Neural progenitor cell (in vitro differentiated cells): ENCODE data around the gene ATP8B3. TPM values are rescaled to one million over a fixed set of nuclear protein-coding genes. Genes with fewer than 3 reads are reported as not detected.

Experiments used
- DNase-seq: peaks from one replicate; pipeline ENCODE4 v3.0.0-alpha.2; 2016; ENCODE audit warnings: low spot score
- H2AFZ ChIP-seq: fragments of 200-600 bp; sonication (generic); replicated peaks from 2 replicates; pipeline ENCODE4 v1.6.1; 2016; ENCODE audit warnings: antibody characterized with exemption
- H3F3A ChIP-seq: fragments of 200-600 bp; sonication (generic); 2 replicates; pipeline ENCODE4 v1.6.1; 2016; ENCODE audit warnings: antibody characterized with exemption, low read depth
- H3K27ac ChIP-seq: fragments of 200-600 bp; sonication (generic); 2 replicates; pipeline ENCODE4 v1.5.1; 2016; ENCODE audit warnings: mild to moderate bottlenecking
- H3K27me3 ChIP-seq: fragments of 200-600 bp; sonication (generic); 2 replicates; pipeline ENCODE4 v1.6.1; 2016; ENCODE audit warnings: mild to moderate bottlenecking, moderate library complexity
- H3K36me3 ChIP-seq: fragments of 200-600 bp; sonication (generic); 2 replicates; pipeline ENCODE4 v1.5.1; 2016
- H3K4me1 ChIP-seq: fragments of 200-600 bp; sonication (generic); 2 replicates; pipeline ENCODE4 v1.6.1; 2016; ENCODE audit warnings: mixed run types
- H3K4me2 ChIP-seq: fragments of 200-600 bp; sonication (generic); 2 replicates; pipeline ENCODE4 v1.6.1; 2016
- H3K4me3 ChIP-seq: fragments of 200-600 bp; sonication (generic); 2 replicates; pipeline ENCODE4 v1.5.1; 2016
- H3K79me2 ChIP-seq: fragments of 200-600 bp; sonication (generic); 2 replicates; pipeline ENCODE4 v1.6.1; 2016; ENCODE audit warnings: low read depth
- H3K9ac ChIP-seq: fragments of 200-600 bp; sonication (generic); 2 replicates; pipeline ENCODE4 v1.6.1; 2016
- H3K9me3 ChIP-seq: fragments of 200-600 bp; sonication (generic); 2 replicates; pipeline ENCODE4 v1.5.1; 2016; ENCODE audit warnings: low read depth
- H4K20me1 ChIP-seq: fragments of 200-600 bp; sonication (generic); 2 replicates; pipeline ENCODE4 v1.6.1; 2016; ENCODE audit warnings: low read depth
- H3K27ac Mint-ChIP-seq: 3 replicates; pipeline ENCODE4 v1.8.0; 2021; ENCODE audit warnings: mixed read lengths
- H3K27me3 Mint-ChIP-seq: 2 replicates; pipeline ENCODE4 v1.8.0; 2022; ENCODE audit warnings: low read depth, mild to moderate bottlenecking, inconsistent platforms, moderate library complexity, mixed read lengths; ENCODE audit not compliant: insufficient read depth
- H3K36me3 Mint-ChIP-seq: 3 replicates; pipeline ENCODE4 v1.8.0; 2021; ENCODE audit warnings: mixed read lengths
- H3K4me1 Mint-ChIP-seq: 3 replicates; pipeline ENCODE4 v1.8.0; 2021; ENCODE audit warnings: mixed read lengths
- H3K4me3 Mint-ChIP-seq: 3 replicates; pipeline ENCODE4 v1.8.0; 2021; ENCODE audit warnings: mild to moderate bottlenecking, moderate library complexity, mixed read lengths
- H3K9me3 Mint-ChIP-seq: 3 replicates; pipeline ENCODE4 v1.8.0; 2020; ENCODE audit warnings: mixed read lengths
- EZH2 ChIP-seq: fragments of 200-600 bp; sonication (generic); IDR thresholded peaks from 2 replicates; pipeline ENCODE4 v1.6.1; 2017; ENCODE audit warnings: antibody characterized with exemption, mild to moderate bottlenecking, moderate library complexity
- EZH2phosphoT487 ChIP-seq: fragments of 200-600 bp; sonication (generic); IDR thresholded peaks from 2 replicates; pipeline ENCODE4 v1.6.1; 2017; ENCODE audit warnings: antibody characterized with exemption
- total RNA-seq: library from RNA; depleted of rRNA; stranded (reverse); fragments of >200 nt; gene quantifications from 2 replicates; pipeline ENCODE4 v1.2.3, GENCODE V29; 2015; ENCODE audit warnings: low replicate concordance
- TF ChIP-seq, protein P1 (sequence below): fragments of 200-600 bp; sonication (generic); IDR thresholded peaks from 2 replicates; pipeline ENCODE4 v1.5.1; 2017; ENCODE audit warnings: antibody characterized with exemption, mild to moderate bottlenecking

The ATP8B3 gene
- total RNA-seq, 1 donor from 2014 or later, result 0.06 TPM

DNA sequence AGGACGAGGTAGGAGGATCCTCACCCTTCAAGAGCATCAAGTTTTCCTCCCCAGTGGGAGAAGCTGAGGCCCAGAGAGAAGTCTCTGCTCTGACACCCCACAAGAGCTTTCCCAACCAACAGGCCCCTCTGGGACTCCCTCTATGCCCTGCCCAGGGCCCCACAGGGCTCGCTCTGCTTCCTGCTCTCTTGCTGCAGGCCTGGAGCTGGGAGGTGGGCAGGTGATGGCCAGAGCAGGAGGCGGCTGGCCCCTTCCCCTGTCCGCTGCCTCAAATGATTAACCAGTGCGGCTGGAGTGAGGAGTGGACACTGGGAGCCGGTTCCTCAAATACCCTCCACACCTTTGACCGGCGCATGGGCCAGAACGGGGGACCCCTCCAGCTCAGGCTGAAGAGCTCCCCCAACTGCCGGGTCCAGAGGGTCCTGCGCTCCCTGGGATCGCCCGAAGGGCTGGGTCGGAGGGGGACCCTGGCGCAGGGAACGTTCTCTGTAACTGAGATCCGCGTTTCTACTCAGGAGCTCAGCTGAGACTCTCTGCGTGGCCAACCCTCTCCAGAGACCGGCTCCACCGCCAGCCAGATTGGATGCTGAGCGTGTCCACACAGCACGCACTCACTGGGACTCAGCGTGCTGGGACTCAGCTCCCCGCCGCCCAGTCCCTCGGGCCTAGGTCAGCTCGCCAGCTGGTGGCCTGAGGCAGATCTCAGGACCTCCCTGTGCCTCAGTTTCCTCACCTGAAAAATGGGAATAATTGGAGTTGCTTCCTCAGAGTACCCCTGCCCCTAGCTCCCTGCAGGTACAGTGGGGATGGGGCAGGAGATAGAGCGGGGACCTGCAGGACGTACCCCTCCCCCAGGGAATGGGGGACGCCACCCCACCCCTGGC is 65.4 kb downstream of the ATP8B3 start:
- TF ChIP-seq EZH2, result peak; percentile 13
- TF ChIP-seq, protein P1, sequence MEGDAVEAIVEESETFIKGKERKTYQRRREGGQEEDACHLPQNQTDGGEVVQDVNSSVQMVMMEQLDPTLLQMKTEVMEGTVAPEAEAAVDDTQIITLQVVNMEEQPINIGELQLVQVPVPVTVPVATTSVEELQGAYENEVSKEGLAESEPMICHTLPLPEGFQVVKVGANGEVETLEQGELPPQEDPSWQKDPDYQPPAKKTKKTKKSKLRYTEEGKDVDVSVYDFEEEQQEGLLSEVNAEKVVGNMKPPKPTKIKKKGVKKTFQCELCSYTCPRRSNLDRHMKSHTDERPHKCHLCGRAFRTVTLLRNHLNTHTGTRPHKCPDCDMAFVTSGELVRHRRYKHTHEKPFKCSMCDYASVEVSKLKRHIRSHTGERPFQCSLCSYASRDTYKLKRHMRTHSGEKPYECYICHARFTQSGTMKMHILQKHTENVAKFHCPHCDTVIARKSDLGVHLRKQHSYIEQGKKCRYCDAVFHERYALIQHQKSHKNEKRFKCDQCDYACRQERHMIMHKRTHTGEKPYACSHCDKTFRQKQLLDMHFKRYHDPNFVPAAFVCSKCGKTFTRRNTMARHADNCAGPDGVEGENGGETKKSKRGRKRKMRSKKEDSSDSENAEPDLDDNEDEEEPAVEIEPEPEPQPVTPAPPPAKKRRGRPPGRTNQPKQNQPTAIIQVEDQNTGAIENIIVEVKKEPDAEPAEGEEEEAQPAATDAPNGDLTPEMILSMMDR, result no peak
- peak; percentile 82 for TF ChIP-seq EZH2phosphoT487
- no peaks in the 10 kb centered on the region for H3K36me3 Mint-ChIP-seq
- Histone ChIP-seq H3K9me3 (no peaks in the 10 kb centered on the region), H4K20me1 (peaks cover 42% of the 10 kb centered on the region), H2AFZ (no peak overlapping the region), H3F3A (peaks cover 16% of the 10 kb centered on the region), H3K9ac (no peak overlapping the region), H3K4me2 (no peak overlapping the region), H3K4me1 (peaks cover 26% of the 10 kb centered on the region), H3K27me3 (peaks cover 98% of the 10 kb centered on the region), H3K27ac (no peak overlapping the region), H3K79me2 (no peaks in the 10 kb centered on the region), H3K4me3 (no peak overlapping the region), H3K36me3 (no peaks in the 10 kb centered on the region)
- no peak overlapping the region for H3K4me3 Mint-ChIP-seq
- DNase-seq, result no peak
- H3K4me1 Mint-ChIP-seq, result peaks cover 5% of the 10 kb centered on the region
- H3K9me3 Mint-ChIP-seq, result no peaks in the 10 kb centered on the region
- H3K27me3 Mint-ChIP-seq, result peaks cover 48% of the 10 kb centered on the region
- no peak overlapping the region for H3K27ac Mint-ChIP-seq

DNA sequence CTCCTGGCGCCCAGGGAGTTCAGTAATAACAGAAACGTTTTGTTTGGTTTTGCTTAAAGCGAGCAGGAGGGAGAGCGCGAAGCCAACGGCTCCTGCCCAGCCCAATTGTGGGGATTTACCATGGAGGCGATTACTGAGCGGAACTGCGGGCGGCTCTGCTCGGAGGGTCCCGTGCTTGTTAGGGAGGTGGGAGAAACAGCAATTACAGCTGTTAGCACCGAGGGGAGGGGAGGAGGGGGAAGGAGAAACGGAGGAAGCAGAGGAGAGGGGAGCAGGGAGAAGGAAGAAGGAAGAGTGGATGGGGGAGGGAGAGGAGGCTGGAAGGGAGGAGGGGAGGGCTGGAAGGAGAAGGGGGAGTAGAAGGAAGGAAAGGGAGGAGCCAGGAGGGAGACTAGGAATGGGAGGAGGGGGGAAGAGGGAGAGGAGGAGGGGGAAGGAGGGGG is 66.5 kb downstream of the ATP8B3 start:
- H3K4me1 ChIP-seq, result peaks cover 26% of the 10 kb centered on the region
- H3K27me3 ChIP-seq, result peaks cover 93% of the 10 kb centered on the region
- peak; percentile 60 for DNase-seq
- no peaks in the 10 kb centered on the region for H3K9me3 ChIP-seq
- TF ChIP-seq, protein P1, result no peak
- TF ChIP-seq EZH2phosphoT487 (no peak), EZH2 (no peak)
- H3K79me2 ChIP-seq, result no peaks in the 10 kb centered on the region
- H4K20me1 ChIP-seq, result peaks cover 31% of the 10 kb centered on the region
- no peak overlapping the region for H2AFZ ChIP-seq
- peak overlapping the region; percentile 54 for H3K4me2 ChIP-seq
- peaks cover 16% of the 10 kb centered on the region for H3F3A ChIP-seq
- H3K27me3 Mint-ChIP-seq, result peaks cover 40% of the 10 kb centered on the region
- peaks cover 5% of the 10 kb centered on the region for H3K4me1 Mint-ChIP-seq
- H3K9ac ChIP-seq, result no peak overlapping the region
- H3K36me3 Mint-ChIP-seq, result no peaks in the 10 kb centered on the region
- H3K36me3 ChIP-seq, result no peaks in the 10 kb centered on the region
- H3K27ac Mint-ChIP-seq, result no peak overlapping the region
- no peak overlapping the region for H3K27ac ChIP-seq
- peak overlapping the region; percentile 13 for H3K4me3 Mint-ChIP-seq
- H3K4me3 ChIP-seq, result peak overlapping the region; percentile 20
- H3K9me3 Mint-ChIP-seq, result no peaks in the 10 kb centered on the region

DNA sequence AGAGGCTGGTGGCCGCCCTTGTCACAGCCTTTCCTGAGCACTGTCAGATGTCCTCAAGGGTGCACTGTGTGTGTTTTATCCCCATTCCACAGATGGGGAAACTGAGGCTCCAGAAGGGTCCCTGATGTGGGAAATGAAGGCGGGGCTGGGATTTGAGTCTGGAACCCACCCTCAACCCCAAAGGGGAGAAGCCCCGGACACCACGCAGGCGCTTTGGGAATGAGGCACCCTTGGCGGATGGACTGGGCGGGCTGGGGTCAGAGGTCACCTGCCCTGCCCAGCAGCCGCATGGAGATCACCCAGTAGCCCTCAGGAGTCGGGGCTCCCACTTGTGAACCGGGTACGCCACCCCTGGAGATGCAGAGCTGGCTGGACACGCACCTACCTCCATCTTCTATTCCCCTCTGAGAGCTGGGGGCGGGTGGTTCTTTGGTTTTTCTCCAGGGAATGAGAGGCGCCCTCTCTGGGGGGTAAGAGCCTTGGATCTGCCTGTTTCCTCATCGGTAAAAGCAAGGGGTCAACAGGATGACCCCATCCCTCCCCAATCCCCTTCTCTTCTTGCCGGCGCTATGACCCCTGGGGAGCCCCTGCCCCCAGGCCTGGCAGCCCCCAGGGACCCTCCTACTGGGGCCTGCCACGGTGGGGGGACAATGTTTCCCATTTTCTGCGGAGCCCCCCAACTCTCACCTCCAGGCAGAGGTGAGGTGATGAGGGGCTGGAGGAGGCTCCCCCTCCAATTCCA is 67.1 kb downstream of the ATP8B3 start:
- H3K27me3 ChIP-seq, result peaks cover 93% of the 10 kb centered on the region
- no peak for DNase-seq
- H3K27me3 Mint-ChIP-seq, result peaks cover 36% of the 10 kb centered on the region
- H4K20me1 ChIP-seq, result peaks cover 25% of the 10 kb centered on the region
- H3K36me3 Mint-ChIP-seq, result no peaks in the 10 kb centered on the region
- H3K9me3 Mint-ChIP-seq, result peaks cover 3% of the 10 kb centered on the region
- H3K4me1 ChIP-seq, result peaks cover 26% of the 10 kb centered on the region
- H3K36me3 ChIP-seq, result no peaks in the 10 kb centered on the region
- H3K79me2 ChIP-seq, result no peaks in the 10 kb centered on the region
- no peaks in the 10 kb centered on the region for H3K9me3 ChIP-seq
- peaks cover 16% of the 10 kb centered on the region for H3F3A ChIP-seq
- H3K4me3 ChIP-seq, result peak overlapping the region; percentile 20
- no peak overlapping the region for H3K27ac Mint-ChIP-seq
- H3K4me1 Mint-ChIP-seq, result peaks cover 5% of the 10 kb centered on the region
- TF ChIP-seq, protein P1, result no peak
- TF ChIP-seq EZH2, result peak; percentile 47
- no peak overlapping the region for H3K9ac ChIP-seq
- no peak overlapping the region for H3K27ac ChIP-seq
- peak overlapping the region; percentile 54 for H3K4me2 ChIP-seq
- H2AFZ ChIP-seq, result no peak overlapping the region
- no peak overlapping the region for H3K4me3 Mint-ChIP-seq
